A204.1 (cell line): ENCODE results near the gene RADIL.
A peak's percentile ranks its signal among the peaks of the same experiment; 100 is the strongest.

Experiments used
- FAIRE-seq: peaks from 2 replicates; lab custom pipeline; 2012; peaks lifted over from hg19 to GRCh38; lab: Jason Lieb, UNC

Gene RADIL

DNA sequence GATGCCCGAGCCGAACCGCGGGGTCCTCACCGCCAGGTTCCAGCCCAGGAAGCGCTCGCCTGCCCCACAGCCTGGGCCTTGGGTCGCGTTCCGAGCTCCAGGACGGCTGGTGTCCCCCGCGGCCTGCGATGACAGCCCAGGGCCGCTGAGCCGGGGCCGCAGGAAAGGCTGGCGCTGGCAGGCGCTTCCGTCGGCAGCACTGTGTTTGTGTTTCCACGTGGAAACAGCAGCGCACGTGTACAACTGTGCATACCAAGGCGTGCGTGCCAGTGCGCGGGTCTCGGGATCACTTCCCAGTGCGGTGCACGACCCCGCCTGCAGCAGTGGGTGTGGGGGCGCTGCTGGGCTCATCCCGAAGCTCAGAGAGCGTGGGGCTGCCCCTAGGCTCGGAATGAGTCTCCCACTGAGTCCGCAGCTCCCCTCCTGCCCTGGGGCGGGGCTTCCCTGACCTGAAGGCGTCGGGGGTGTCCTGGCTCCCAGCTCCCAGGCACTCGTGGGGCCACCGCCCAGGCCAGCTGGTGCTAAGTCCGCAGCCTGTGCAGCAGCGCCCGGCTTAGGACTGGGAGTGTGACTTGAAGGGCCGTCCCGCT, 90.9 kb downstream of the RADIL start:
- no peak for FAIRE-seq

- no peak for FAIRE-seq
Measured at GRCh38 chr7:4791738-4792536, 91.6 kb downstream of the RADIL start.

GRCh38 chr7:4791101-4791737, 92.3 kb downstream of the RADIL start:
- FAIRE-seq = no peak

DNA sequence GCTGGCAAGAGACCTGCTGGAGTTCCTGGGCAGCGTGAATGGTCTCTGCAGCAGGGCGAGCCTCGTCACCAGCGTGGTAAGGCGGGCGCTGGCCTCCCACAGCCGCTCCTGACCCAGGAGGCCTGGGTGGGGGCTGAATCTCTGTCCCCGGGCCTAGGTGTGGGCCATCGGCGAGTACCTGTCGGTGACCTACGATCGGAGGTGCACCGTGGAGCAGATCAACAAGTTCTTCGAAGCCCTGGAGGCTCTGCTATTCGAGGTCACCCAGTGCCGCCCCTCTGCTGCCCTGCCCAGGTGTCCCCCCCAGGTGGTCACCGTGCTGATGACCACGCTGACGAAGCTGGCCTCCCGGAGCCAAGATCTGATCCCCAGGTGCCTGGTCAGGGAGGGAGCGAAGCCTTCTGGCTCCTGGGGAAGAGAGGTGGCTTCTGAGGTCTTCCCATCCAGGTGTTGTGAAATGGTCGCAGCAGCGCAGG, 93.0 kb downstream of the RADIL start:
- FAIRE-seq = no peak

DNA sequence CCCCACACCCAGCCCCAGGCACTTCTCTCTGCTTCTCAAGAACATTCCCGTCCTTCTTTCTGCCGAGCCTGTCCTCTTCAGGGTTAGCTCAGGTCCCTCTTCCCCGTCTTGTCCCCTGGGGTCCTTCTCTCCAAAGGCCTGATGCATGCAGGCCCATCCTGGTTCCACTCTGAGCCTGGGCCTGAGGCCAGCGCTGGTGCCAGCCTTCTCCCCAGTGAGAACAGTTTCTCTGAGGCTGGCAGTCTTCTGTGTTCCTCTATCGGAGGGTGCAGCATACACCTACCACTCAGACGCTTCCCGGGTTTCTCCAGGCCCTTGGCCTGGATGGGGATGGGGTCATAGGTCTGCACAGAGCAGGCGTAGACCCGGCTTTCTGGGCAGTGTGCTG, 93.4 kb downstream of the RADIL start:
- no peak for FAIRE-seq

GRCh38 chr7:4789194-4790077, 94.1 kb downstream of the RADIL start:
- no peak for FAIRE-seq

GRCh38 chr7:4788627-4789189, 94.8 kb downstream of the RADIL start:
- FAIRE-seq = no peak

GRCh38 chr7:4787947-4788626, 95.4 kb downstream of the RADIL start:
- FAIRE-seq = no peak

- FAIRE-seq = no peak
Measured at GRCh38 chr7:4787541-4787940, 96.0 kb downstream of the RADIL start.

GRCh38 chr7:4786015-4786414, 97.5 kb downstream of the RADIL start:
- FAIRE-seq = no peak

- no peak for FAIRE-seq
Measured at GRCh38 chr7:4785371-4785770, 98.1 kb downstream of the RADIL start.

- FAIRE-seq = no peak
Measured at GRCh38 chr7:4784799-4785198, 98.7 kb downstream of the RADIL start.

- no peak for FAIRE-seq
Measured at GRCh38 chr7:4783762-4784351, 99.7 kb downstream of the RADIL start.

GRCh38 chr7:4783292-4783652, 100.2 kb downstream of the RADIL start:
- no peak for FAIRE-seq

DNA sequence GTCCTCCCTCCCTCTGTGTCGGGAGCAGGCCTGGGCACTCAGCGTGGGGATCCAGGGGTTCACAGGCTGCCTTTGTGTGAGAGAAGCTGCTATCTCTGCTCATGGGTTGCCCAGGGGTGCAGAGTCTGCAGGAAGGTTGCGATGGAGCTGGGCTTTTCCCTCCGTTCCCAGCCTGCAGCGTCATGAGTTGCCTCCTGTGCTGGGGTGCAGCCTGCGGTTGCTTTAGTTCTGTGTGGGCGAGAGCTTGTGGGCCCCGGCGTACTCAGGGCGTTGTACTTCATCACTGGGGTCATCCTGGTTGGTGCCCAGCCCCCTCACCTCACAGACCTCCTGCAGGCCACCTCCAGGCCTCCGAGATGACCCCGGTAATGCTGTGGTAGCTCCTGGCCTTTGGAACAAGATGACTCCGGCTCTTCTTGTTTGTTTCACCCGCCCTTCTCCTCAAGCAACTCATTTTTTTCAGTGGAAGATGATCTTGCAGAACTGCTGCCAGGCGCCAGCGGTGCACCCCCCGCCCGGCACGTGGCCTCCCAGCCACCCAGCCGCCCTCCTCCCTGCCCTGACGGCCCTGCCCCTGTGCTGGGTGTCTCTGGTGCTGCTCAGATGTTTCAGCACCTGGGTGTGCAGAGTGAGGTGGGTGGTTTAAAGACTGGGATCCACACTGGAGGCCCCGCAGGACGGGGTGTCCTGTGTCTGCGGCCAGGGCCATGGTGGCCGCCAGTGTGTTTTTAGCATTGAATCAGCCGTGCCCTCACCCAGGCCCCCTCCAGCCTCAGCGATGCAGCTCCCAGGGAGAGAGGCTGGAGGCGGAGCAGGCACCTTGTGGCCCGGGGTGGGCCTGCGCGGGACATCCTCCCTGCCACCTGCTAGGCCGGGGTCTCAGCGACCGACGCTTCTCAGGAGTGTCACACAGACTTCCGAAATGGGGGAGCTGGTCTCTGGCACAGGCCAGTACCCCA, 100.9 kb downstream of the RADIL start:
- no peak for FAIRE-seq

DNA sequence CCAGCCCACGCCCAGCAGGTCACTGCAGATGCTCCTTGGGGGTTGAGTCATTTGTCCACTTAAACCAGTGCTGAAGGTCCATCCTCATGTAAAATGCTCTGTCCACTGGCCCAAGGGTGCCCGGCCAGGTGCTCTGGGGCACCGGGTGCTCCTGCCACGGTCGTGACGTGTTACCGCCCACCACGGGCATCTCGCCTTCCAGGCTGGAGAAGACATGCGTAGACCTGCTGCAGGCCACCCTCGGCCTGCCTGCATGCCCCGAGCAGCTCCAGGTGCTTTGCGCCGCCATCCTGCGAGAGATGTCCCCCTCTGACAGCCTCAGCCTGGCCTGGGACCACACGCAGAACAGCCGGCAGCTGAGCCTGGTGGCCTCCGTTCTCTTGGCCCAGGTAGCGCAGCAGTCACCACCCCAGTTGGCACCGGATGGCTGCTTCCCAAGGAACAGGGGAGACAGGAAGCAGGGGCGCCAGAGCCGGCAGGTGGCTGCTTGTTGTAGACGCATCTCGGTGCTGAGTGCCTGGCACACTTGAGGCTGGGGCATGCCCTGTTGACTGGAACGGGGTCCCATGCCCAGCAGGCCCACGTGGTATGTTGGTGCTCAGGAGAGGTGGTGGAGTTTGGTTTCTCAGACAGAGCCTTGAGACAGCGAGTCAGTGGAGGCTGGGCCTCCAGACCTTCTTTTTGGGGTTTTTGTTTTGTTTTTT, 102.0 kb downstream of the RADIL start:
- FAIRE-seq = no peak

- FAIRE-seq = peak; percentile 99
Measured at GRCh38 chr7:4779118-4779517, 104.4 kb downstream of the RADIL start.

DNA sequence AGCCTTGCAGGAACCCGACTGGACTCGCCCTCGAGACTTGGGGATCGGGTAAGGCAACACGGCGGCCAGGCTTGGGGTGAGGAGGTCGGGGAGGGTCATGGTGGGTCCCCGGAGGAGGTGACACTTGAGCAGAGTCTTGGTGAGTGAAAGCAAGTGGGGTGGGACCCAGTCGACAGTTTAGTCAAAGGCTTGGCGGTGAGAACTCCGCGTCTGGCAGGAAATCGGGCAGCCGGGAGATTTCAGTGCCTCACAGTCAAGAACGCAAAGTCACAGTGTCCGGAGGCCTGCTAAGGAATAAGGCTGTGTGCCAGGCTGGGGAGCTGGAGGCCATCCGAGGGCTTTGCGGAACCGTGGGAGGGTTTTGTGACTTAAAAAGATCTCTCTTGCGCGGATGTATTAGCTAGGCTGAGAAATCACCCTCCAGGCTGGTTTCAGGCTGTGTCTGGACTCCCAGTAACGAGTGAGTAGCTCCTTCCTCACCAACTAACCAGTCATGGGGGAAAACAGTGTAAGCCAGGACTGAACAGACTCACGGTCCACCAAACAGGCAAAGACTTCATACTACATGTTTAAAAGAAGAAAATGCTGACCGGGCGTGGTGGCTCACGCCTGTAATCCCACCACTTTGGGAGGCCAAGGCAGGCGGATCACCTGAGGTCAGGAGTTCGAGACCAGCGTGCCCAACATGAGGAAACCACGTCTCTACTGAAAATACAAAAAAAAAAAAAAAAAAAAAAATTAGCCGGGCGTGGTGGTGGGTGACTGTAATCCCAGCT, 107.5 kb downstream of the RADIL start:
- FAIRE-seq = no peak
